ENCODE results near the gene HOXD4. TPM values are rescaled to one million over a fixed set of nuclear protein-coding genes. Genes with fewer than 3 reads are reported as not detected.

HOXD4 gene
- total RNA-seq, 1 experiment from 2014 or later: not detected

DNA sequence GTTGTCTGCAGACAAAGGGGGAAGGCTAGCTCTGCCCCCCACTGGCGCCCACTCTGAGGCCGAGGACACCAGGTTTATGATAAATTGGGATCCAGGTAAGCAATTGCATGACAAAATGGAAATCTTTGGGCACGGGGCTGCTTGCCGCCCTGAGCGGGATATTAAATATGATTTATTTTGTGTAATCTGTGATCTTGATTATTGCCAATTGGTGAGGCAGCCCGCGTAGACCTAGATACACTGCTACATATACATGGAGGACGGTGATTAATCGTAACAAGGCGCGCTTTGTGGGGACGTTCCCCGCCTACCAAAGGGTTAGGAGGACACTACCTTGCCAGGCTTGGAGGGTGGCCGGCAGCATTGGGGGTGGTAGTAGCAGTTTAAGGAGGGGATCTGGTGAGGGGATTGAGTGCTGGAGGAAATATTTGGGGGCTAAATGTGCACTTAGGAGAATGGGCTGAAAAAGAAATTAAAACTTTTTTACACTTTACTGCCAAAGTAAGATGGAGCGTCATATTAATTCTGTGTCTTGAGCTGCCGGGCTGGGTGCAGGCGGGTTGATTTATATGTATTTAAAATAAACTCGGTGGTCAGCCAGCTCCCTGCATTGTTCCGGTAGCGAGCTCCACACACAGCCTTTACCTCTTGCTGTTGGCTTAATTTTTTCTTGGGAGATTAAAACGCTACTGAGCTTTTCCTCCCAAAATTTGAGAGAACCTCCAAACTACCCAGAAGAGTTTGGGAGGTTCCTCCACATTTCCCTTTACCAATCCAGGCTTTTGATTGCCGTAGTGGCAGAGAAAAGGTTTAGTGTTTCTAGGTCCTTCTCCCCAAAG, 9.9 kb downstream of the HOXD4 start:
- Histone ChIP-seq H3K27me3 (ENCODE audit: low read length) (no peaks in the 10 kb centered on the region), H4K20me1 (ENCODE audit: insufficient read depth, low read depth, low read length) (no peaks in the 10 kb centered on the region), H2AFZ (ENCODE audit: low read length) (no peak overlapping the region), H3K4me3 (ENCODE audit: low read length) (no peak overlapping the region), H3K9me3 (ENCODE audit: low read length) (no peaks in the 10 kb centered on the region), H3K4me1 (ENCODE audit: low read length) (no peaks in the 10 kb centered on the region), H3K27ac (ENCODE audit: low read length) (no peak overlapping the region), H3K79me2 (ENCODE audit: low read length) (no peaks in the 10 kb centered on the region), H3K9ac (ENCODE audit: low read length) (no peak overlapping the region), H3K4me2 (ENCODE audit: low read depth, low read length, poor library complexity, severe bottlenecking) (no peak overlapping the region), H3K9me2 (replicated peaks; ENCODE audit: insufficient read depth, low read length) (no peaks in the 10 kb centered on the region), H3K36me3 (ENCODE audit: insufficient read depth, low read length) (no peaks in the 10 kb centered on the region)
- DNase-seq: no peak

GRCh38 chr2:176161825-176162626, 10.7 kb downstream of the HOXD4 start:
- Histone ChIP-seq H3K9me2 (replicated peaks; ENCODE audit: insufficient read depth, low read length) (no peaks in the 10 kb centered on the region), H3K4me2 (ENCODE audit: low read depth, low read length, poor library complexity, severe bottlenecking) (no peak overlapping the region), H3K9me3 (ENCODE audit: low read length) (no peaks in the 10 kb centered on the region), H3K4me3 (ENCODE audit: low read length) (no peak overlapping the region), H3K27ac (ENCODE audit: low read length) (no peak overlapping the region), H3K4me1 (ENCODE audit: low read length) (no peaks in the 10 kb centered on the region), H3K36me3 (ENCODE audit: insufficient read depth, low read length) (no peaks in the 10 kb centered on the region), H4K20me1 (ENCODE audit: insufficient read depth, low read depth, low read length) (no peaks in the 10 kb centered on the region), H2AFZ (ENCODE audit: low read length) (no peak overlapping the region), H3K27me3 (ENCODE audit: low read length) (no peaks in the 10 kb centered on the region), H3K9ac (ENCODE audit: low read length) (no peak overlapping the region), H3K79me2 (ENCODE audit: low read length) (no peaks in the 10 kb centered on the region)
- DNase-seq: no peak

- no peaks in the 10 kb centered on the region for H3K79me2 ChIP-seq (ENCODE audit: low read length)
- no peak overlapping the region for H2AFZ ChIP-seq (ENCODE audit: low read length)
- H3K9ac ChIP-seq (ENCODE audit: low read length): no peak overlapping the region
- no peaks in the 10 kb centered on the region for H3K9me3 ChIP-seq (ENCODE audit: low read length)
- H3K4me2 ChIP-seq (ENCODE audit: low read depth, low read length, poor library complexity, severe bottlenecking): no peak overlapping the region
- H3K36me3 ChIP-seq (ENCODE audit: insufficient read depth, low read length): no peaks in the 10 kb centered on the region
- no peak overlapping the region for H3K27ac ChIP-seq (ENCODE audit: low read length)
- no peak for DNase-seq
- no peaks in the 10 kb centered on the region for H3K27me3 ChIP-seq (ENCODE audit: low read length)
- no peaks in the 10 kb centered on the region for H3K9me2 ChIP-seq (replicated peaks; ENCODE audit: insufficient read depth, low read length)
- H3K4me1 ChIP-seq (ENCODE audit: low read length): no peaks in the 10 kb centered on the region
- H4K20me1 ChIP-seq (ENCODE audit: insufficient read depth, low read depth, low read length): no peaks in the 10 kb centered on the region
- H3K4me3 ChIP-seq (ENCODE audit: low read length): no peak overlapping the region
These were observed 11.7 kb downstream of the HOXD4 start for GRCh38 chr2:176162911-176163671.

- Histone ChIP-seq H2AFZ (ENCODE audit: low read length) (no peak overlapping the region), H3K4me2 (ENCODE audit: low read depth, low read length, poor library complexity, severe bottlenecking) (no peak overlapping the region), H3K9ac (ENCODE audit: low read length) (no peak overlapping the region), H3K4me3 (ENCODE audit: low read length) (no peak overlapping the region), H3K36me3 (ENCODE audit: insufficient read depth, low read length) (no peaks in the 10 kb centered on the region), H3K9me2 (replicated peaks; ENCODE audit: insufficient read depth, low read length) (no peaks in the 10 kb centered on the region), H3K4me1 (ENCODE audit: low read length) (no peaks in the 10 kb centered on the region), H4K20me1 (ENCODE audit: insufficient read depth, low read depth, low read length) (no peaks in the 10 kb centered on the region), H3K27me3 (ENCODE audit: low read length) (no peaks in the 10 kb centered on the region), H3K27ac (ENCODE audit: low read length) (no peak overlapping the region), H3K79me2 (ENCODE audit: low read length) (no peaks in the 10 kb centered on the region), H3K9me3 (ENCODE audit: low read length) (no peaks in the 10 kb centered on the region)
- no peak for DNase-seq
These were observed 12.3 kb downstream of the HOXD4 start for GRCh38 chr2:176163672-176164056.

- Histone ChIP-seq H3K4me1 (ENCODE audit: low read length) (no peaks in the 10 kb centered on the region), H3K36me3 (ENCODE audit: insufficient read depth, low read length) (no peaks in the 10 kb centered on the region), H3K27me3 (ENCODE audit: low read length) (no peaks in the 10 kb centered on the region), H3K9me3 (ENCODE audit: low read length) (no peaks in the 10 kb centered on the region), H3K4me2 (ENCODE audit: low read depth, low read length, poor library complexity, severe bottlenecking) (no peak overlapping the region), H3K79me2 (ENCODE audit: low read length) (no peaks in the 10 kb centered on the region), H3K27ac (ENCODE audit: low read length) (no peak overlapping the region), H3K4me3 (ENCODE audit: low read length) (no peak overlapping the region), H3K9me2 (replicated peaks; ENCODE audit: insufficient read depth, low read length) (no peaks in the 10 kb centered on the region), H4K20me1 (ENCODE audit: insufficient read depth, low read depth, low read length) (no peaks in the 10 kb centered on the region), H2AFZ (ENCODE audit: low read length) (no peak overlapping the region), H3K9ac (ENCODE audit: low read length) (no peak overlapping the region)
- DNase-seq: no peak
These were observed 12.9 kb downstream of the HOXD4 start for GRCh38 chr2:176164201-176164600.

DNA sequence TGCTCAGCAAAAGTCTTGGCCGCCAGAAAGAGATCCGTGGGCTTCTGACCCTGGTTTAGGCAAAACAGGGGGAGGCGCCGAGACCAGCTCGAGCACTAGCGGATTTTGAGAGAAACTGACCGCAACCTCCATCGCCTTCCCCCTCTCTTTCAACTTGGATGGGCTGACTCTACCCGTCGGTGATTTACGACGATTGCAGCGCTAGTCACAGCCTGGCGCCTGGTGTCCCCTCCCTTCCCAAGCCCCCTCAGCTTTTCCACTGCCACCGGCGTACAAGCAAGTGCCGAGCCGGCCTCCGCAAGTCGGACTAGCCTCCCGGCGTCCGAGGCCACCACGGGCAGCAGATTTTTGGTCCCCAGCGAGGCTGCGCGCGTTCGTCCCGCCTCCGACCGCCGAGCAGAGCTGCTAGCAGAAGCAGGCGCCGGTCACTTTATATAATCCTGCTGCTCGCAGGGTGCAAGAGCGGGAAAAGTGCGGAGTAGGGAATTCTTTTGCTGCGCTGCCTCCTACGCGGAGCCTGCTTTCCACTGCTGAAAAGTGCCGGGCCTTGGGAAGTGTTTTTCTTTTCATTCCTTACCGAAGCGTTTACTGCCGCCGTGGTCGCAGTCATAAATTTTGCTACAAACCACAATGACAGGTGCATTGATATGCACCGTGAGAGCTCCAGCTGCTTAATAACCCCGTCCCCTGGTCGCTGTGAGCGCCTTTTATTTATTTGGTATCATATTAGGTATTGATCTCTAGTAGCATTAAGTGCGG, 13.4 kb downstream of the HOXD4 start:
- no peaks in the 10 kb centered on the region for H3K79me2 ChIP-seq (ENCODE audit: low read length)
- no peak for DNase-seq

GRCh38 chr2:176165370-176166050, 14.2 kb downstream of the HOXD4 start:
- no peak for DNase-seq
- no peaks in the 10 kb centered on the region for H3K9me3 ChIP-seq (ENCODE audit: low read length)
- H3K9me2 ChIP-seq (replicated peaks; ENCODE audit: insufficient read depth, low read length): no peaks in the 10 kb centered on the region
- H3K4me1 ChIP-seq (ENCODE audit: low read length): no peaks in the 10 kb centered on the region
- no peak overlapping the region for H3K4me3 ChIP-seq (ENCODE audit: low read length)
- H3K27me3 ChIP-seq (ENCODE audit: low read length): no peaks in the 10 kb centered on the region
- H3K36me3 ChIP-seq (ENCODE audit: insufficient read depth, low read length): no peaks in the 10 kb centered on the region
- H3K9ac ChIP-seq (ENCODE audit: low read length): no peak overlapping the region
- no peak overlapping the region for H3K4me2 ChIP-seq (ENCODE audit: low read depth, low read length, poor library complexity, severe bottlenecking)
- no peak overlapping the region for H2AFZ ChIP-seq (ENCODE audit: low read length)
- H3K79me2 ChIP-seq (ENCODE audit: low read length): no peaks in the 10 kb centered on the region
- H4K20me1 ChIP-seq (ENCODE audit: insufficient read depth, low read depth, low read length): no peaks in the 10 kb centered on the region
- no peak overlapping the region for H3K27ac ChIP-seq (ENCODE audit: low read length)

More for the DNA sequence above, 13.4 kb downstream of the HOXD4 start:
- no peaks in the 10 kb centered on the region for H3K4me1 ChIP-seq (ENCODE audit: low read length)
- no peak overlapping the region for H3K4me2 ChIP-seq (ENCODE audit: low read depth, low read length, poor library complexity, severe bottlenecking)
- no peak overlapping the region for H3K27ac ChIP-seq (ENCODE audit: low read length)
- no peak overlapping the region for H3K9ac ChIP-seq (ENCODE audit: low read length)
- no peaks in the 10 kb centered on the region for H4K20me1 ChIP-seq (ENCODE audit: insufficient read depth, low read depth, low read length)
- no peaks in the 10 kb centered on the region for H3K9me2 ChIP-seq (replicated peaks; ENCODE audit: insufficient read depth, low read length)
- no peaks in the 10 kb centered on the region for H3K9me3 ChIP-seq (ENCODE audit: low read length)
- H3K36me3 ChIP-seq (ENCODE audit: insufficient read depth, low read length): no peaks in the 10 kb centered on the region
- no peak overlapping the region for H3K4me3 ChIP-seq (ENCODE audit: low read length)
- H3K27me3 ChIP-seq (ENCODE audit: low read length): no peaks in the 10 kb centered on the region
- H2AFZ ChIP-seq (ENCODE audit: low read length): no peak overlapping the region
